Mucosa of gallbladder (tissue), 1 donor: ENCODE results near the gene PRKX. TPM values are rescaled to one million over a fixed set of nuclear protein-coding genes. Genes with fewer than 3 reads are reported as not detected.
"Not testable (repeated sequence)": the region's sequence is repeated elsewhere in the genome, so short reads cannot be mapped to it uniquely, and the experiment has no call there.

Experiments used
- DNase-seq: peaks from one replicate; pipeline ENCODE4 v3.0.0-alpha.2; 2020; ENCODE audit warnings: low spot score
- total RNA-seq: library from RNA; stranded (reverse); gene quantifications from one replicate; pipeline ENCODE4 v1.2.1, GENCODE V29; 2021
- donor health status: DM: no; HTN: no; CAD: no.

The PRKX gene
- 15.2 TPM for total RNA-seq

DNA sequence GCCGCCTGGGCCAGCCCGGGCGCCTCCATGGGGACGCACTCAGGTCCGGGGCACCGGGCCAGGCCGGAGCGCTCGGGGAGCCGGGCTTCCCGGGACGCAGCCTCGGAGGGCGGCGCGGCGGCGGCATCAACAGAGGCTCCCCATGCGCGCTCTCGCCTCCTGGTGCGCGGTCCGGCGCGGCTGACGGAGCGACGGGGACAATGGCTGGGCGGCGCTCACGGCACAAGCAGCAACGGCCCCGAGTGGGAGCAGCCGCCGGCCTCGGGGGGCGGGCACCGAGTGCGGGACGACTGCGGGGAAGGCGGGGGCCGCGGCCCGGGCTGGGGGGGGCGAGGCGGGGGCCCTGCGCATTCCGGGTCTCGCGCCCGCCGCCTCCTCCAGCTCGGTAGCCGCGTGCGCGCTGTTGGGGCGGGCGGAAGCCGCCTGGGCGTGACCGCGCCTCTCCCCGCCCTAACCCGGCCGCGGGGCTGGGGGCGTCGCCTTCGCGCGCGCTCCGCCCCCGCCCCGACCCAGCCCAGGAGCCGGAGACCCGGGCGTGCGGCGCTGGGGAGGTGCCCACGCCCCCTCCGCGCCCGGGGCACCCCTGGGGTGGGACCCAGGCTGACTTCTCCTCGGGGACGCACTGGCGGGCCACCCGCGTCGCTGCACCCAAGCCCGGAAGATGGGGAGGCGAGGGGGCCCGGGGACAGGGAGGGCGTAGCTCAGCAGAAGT lies at the start of gene PRKX:
TSS of gene PRKX (minus strand) at position 425 of the 712 bp plus-strand sequence. CDS start at position 29, 396 bp downstream.
- DNase-seq = peak; percentile 58

DNA sequence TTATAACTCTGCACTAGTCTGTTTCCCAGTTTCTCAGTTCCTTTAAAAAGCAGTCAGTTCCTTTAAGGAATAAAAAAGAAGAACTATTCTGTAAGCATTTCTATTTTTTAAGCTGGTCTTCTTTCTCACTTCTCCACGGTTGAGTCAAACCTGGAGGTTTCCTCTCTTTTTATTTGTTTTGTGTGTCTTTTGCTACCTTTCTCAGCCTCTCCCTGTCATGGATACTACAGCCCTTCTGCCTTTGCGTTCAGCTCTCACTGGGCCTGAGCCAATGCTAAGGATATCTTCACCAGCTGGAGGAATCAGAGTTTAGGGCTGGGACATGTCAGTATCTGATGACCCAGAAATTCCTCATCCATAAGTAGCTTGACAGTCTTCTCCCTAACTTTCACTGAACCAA lies 49.7 kb upstream of the PRKX start:
- DNase-seq = no peak

DNA sequence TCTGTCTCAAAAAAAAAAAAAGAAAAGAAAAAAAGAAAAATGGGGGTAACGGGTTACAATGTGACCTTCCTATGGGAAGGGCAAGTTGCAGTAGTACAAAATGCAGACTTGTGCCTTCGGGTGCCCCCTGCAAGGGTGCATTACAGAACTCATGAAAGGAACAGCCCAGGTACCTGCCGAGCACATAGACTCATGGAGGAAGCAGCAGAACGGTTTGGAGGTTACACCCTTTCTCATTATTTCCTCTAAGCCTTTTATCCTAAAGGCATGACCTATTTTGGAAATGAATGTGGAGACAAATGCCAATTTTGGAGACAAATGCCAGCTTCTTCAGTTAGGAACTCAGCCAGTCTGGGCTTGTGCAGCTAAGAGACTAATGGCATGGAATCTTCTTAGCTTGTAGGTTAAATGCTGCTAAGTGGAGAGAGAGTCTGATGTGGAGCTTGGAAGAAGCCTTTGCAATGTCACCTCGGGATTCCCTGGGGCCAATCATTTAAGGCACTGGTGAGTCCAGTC lies 44.1 kb upstream of the PRKX start:
- no peak for DNase-seq

DNA sequence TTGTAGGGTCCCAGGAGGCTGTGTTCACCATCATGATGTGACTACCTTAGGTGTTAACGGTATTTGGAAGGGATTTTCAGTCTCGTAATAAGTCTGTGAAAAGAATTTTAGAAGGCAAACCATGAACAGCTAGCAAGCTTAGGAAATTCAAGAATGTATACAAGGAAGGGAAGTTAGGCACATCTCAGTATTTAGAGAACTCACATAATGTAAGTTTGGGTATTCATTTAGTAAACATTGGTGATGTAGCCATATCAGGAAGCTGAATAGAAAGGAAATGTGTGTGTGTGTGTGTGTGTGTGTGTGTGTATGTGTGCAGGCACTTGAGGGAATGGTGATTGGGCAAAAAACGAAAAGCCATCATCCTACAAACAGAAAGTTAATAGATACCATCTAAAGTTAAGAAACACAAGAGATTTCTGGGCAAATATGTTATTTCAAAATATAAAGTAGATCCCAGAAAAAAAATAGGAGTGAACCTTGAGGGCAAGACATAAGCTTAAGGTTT lies 34.7 kb upstream of the PRKX start:
- no peak for DNase-seq

DNA sequence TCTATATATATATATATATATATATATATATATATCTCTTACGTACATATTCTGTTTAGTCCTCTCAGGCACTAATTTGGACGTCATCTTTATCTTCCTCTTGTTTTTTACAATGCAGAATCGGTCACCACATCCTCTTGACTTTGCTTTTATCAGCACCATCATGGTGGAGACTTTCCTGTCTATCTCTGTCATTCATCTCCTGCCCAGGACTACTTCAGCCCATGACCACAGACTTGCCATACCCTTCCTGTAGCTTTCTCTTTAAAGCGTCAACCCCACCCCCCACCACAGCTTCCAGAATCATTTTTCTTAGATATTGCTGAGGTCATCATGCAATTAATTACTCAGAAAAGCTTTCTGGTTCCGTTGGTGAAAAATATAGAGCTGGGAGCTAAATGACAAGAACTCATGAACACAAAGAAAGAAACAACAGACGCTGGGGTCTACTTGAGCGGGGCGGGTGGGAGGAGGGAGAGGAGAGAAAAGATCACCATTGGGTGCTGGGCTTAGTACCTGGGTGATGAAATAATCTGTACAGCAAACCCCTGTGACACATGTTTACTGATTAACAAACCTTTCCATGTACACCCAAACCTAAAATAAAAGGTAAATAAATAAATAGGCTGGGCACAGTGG lies 30.5 kb upstream of the PRKX start:
- peak; percentile 20 for DNase-seq

DNA sequence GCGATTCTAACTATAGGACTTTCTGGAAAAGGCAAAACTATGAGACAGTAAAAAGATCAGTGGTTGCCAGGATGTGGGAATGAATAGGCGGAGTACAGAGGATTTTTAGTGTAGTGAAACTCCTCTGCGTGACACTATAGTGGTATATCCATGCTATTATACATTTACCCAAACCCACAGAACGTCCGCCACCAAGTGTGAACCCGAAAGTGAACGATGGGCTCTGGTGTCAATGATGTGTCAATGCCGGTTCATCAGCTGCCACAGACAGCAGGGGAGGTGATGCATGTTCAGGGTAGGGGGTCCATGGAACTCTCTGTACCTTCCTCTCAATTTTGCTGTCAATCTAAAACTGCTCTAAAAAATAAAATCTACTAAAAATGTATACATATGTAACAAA lies 27.5 kb upstream of the PRKX start:
- not testable (repeated sequence) for DNase-seq

DNA sequence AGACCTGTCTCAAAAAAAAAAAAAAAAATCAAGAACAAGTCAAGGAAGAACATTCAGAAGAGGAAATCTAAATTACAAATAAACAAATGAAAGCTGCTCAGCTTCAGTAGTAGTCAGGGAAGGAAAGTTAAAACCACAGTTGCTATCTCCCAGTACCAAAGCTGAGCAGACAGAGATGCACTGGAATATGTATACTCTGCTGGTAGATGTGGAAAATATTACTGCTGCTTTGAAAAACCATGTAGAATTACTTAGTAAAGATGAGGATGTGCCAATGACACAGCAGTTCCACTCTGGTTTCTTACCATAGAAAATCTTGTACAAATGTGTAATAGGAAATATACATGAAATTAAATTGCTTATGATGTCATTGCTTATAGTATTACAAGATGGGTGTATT lies 25.1 kb upstream of the PRKX start:
- no peak for DNase-seq

DNA sequence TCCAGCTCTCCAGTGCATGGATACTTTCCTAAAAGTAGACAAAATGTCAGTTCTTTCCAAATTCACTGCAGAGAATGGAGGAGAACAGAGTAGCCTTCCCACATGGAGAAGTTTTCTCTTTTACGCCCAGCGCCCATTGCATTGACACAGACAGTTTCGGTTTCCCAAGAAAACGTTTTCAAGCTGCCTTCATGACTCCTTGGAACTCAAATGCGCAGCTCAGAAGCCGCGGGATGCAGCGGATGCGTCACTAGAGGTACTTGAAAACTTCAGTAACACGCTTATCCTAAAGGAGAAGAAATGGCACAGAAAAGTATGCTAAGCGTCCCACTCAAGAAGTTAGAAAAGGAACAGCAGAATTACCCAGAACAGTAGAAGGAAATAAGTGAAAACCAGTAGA lies 23.1 kb upstream of the PRKX start:
- DNase-seq = not testable (repeated sequence)

DNA sequence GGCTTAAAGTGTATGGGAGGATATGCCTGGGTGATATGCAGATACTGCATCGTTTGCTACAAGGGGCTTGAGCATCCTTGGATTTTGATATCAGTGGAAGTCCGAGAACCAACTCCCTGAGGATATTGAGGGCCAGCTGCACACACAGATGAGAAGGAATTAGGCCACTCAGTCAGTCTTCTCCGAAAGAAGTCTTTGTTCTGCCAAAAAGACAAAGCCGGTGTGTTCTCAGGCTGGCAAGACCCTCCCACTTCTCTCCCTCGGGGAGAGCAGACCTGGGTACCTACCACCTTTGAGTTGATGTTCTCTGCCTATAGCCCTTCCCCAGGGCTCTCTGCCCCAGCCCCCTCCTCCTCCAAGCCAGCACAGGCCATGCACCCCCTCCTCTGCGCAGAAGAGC lies 22.4 kb upstream of the PRKX start:
- not testable (repeated sequence) for DNase-seq

DNA sequence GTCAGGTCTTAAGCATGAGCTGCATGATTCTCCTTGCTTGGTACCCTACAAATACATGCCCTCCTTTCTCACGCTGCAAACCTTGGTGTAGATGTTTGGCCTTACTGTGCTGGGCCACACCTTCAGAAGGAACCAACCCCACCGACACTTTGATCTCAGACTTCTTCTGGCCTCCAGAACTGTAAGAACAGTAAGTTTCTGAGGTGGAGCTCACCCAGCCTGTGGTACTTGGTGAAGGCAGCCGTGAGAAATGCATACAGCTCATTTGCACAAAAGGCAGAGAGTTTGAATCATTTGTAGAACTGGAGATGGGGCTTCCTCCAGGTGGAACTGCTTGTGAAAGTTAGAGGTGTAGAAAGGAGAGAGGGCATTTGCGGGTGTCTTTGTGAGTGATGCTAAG lies 21.0 kb upstream of the PRKX start:
- not testable (repeated sequence) for DNase-seq

DNA sequence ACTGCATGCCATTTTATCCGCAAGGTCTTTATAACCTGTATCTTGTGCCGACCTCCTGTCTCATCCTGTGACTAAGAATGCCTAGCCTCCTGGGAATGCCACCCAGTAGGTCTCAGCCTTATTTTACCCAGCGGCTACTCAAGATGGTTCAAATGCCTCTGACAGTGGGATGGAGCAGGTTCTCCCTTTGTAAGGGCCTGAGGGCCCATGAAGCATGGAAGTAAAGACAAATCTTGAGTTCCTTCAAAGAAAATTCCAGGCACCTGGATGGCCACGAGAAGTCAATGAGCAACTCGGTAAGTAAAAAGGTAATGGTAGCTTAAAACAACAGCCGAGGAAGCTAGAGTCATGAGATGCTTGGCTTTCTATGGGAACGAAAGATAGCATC lies 19.6 kb upstream of the PRKX start:
- no peak for DNase-seq

DNA sequence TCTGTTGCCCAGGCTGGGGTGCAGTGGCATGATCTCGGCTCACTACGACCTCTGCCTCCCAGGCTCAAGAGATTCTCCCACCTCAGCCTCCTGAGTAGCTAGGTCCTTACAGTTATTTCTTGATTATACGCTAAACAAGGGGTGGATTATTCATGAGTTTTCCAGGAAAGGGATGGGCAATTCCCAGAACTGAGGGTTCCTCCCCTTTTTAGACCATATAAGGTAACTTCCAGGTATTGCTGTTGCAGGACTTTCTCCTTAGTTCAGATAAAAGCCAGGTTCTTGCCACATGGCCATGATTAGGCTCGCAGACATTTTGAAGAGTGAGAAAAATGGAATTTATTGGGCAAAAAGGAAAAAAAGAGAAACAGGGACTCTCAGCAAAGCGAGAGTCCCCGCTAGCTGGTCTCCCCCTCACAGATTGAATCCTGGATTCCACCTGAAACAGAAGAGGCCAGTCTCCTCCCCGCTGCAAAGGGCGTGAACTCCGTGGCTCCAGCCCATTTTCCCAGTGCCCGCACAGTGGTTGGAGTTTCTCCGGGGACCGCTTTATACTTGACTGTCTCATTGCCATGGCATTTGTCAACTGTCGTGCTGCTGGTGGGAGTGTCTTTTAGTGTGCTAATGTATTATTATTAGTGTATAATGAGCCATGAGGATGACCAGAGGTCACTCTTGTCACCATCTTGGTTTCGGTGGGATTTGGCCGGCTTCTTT lies 19.0 kb upstream of the PRKX start:
- not testable (repeated sequence) for DNase-seq

DNA sequence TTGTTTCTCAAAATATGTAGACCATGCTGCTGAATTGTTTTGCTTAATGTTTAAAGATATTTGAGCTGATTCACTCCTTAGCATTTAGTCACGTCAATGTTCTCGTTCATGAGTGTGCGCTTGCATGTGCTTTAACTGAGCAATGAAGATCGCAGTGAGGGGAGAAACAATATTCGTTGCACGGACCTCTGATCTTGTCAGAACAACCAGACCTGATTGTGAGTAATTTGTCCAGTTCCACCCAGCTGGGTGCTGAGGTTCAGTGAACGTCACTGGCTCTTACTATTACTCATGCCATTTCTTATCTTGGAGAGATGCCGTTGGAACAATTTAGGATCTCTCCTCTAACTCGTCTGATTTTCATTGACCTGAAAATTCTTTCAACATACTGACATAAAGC lies 15.0 kb upstream of the PRKX start:
- DNase-seq = no peak

DNA sequence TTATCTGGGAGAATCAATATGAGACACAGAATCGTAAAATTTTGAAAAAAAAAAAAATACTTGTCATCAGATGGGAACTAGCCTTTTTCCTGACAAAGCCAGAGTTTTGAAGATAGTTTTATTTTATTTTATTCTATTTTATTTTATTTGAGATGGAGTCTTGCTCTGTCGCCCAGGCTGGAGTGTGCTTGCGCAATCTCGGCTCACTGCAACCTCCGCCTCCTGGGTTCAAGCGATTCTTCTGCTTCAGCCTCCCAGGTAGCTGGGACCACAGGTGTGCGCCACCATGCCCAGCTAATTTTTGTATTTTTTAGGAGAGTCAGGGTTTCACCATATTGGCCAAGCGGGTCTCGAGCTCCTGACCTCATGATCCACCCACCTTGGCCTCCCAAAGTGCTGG lies 10.0 kb upstream of the PRKX start:
- not testable (repeated sequence) for DNase-seq

DNA sequence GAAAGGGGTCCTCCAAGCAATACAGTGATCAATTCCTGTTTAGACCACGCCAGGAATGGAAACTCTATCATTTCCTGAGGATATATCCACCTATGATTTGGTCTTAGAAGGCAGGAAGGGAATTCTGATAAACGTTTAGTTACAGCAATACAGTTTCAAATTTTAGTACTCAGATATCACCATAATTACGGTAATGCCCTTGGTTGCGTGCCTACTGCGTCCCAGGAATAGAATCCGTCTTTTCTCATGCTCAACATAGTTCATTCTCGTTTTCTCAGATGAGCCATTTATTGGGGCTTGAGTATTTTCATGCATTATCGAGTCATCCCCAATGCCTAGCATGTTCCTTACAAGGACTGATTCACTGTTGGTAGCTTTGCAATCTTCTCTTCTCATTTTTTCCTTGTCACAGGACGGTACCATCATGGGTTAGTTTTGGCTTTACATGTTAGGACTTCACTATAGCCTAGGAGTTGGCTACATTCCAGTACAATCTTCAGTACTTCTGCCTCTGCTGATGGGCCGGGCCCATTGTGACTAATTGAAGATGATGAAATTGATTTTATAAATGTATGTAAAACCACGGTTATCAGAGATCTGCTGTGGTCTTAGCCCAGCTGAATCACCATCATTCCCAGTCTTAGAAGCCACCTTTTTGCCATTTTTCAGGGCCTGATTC lies 4.4 kb upstream of the PRKX start:
- DNase-seq = no peak

DNA sequence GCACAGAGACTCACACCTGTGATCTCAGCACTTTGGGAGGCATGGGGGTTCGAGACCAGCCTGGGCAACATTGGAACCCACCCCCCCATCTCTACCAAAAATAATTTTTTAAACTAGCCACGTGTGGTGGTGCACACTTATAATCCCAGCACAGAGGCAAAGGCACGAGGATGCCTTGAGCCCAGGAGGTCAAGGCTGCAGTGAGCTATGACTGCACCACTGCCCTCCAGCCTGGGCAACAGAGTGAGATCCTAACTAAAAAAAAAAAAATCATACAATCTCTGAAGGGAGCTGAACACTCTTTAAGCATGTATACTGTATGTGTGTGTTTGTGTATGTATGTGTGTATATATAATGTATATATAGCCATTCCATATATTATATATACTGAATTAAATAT lies 2.5 kb upstream of the PRKX start:
- DNase-seq = no peak

DNA sequence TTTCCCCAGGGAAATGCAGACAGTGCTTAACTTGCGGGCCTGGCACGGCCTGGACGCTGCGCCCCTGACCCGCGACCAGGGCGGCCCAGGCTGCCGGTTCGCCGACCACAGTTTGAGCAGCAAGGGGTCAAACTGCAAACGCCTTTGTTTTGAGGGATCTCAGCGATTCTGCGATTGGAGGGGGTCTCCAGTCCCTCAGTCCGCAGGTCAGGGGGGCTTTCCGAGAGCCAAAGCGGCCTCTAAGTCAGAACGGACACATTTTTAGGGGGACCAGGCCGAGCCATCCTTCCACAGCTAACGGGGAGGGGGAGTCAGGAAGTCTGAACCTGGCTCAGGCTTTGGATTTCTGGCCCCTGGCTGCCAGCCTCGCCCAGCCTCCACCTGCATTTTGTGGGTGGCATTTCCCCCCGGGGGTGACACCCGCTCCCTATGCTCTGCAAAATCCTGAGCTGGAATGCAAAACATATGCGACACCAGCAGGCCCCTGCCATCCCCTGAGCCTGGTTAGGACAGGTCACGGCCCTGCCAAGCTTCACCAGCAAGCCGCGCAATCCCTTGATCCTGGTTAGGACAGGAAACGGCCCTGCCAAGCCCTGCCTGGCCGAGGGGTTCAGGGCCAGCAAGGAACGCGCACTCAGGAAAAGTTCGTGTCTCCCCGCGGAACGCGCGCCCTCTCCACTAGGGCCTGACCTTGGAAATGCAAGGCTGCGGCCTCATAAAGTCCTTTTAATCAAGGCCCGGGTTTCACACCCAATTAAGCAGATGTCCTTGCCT lies 1.4 kb upstream of the PRKX start:
- DNase-seq = not testable (repeated sequence)

DNA sequence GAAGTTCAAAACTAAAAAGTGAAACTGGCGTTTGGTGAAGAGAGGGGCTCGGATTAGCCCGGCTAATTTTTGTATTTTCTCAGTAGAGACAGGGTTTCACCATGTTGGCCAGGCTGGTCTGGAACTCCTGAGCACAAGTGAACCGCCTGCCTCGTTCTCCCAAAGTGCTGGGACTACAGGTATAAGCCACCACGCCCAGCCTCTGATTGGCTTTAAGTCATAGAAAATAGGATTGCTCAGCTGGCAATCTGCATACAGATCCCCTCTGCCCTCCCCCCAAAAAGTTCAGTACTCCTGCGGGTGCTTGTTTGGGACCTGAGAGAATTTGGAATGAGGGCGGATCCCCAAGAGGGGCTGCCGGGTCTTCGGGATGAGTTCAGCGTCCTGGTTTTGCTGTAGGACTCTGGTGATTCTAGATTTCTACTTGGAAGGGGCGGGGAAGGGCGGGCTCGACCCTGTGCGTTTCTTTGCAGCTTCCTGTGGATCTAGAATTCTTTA lies 537 bp upstream of the PRKX start:
- DNase-seq = no peak

DNA sequence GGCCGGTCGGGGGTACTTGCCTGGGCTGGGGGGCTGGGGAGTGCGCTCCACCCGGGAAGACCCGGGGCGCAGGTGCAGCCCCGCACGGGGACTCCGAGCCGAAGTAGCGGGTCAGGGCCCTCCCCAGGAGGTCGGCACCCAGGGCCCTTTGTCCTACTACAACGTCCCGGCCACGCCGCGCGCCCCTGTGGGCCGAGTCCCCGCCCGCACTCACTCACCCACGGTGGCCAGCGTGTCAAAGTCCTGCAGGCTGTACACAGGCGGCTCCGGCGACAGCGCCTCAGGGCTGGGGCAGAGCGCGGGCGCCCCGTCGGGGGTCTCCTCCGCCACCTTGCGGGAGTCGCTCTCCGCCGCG lies 602 bp downstream of the PRKX start:
- no peak for DNase-seq

DNA sequence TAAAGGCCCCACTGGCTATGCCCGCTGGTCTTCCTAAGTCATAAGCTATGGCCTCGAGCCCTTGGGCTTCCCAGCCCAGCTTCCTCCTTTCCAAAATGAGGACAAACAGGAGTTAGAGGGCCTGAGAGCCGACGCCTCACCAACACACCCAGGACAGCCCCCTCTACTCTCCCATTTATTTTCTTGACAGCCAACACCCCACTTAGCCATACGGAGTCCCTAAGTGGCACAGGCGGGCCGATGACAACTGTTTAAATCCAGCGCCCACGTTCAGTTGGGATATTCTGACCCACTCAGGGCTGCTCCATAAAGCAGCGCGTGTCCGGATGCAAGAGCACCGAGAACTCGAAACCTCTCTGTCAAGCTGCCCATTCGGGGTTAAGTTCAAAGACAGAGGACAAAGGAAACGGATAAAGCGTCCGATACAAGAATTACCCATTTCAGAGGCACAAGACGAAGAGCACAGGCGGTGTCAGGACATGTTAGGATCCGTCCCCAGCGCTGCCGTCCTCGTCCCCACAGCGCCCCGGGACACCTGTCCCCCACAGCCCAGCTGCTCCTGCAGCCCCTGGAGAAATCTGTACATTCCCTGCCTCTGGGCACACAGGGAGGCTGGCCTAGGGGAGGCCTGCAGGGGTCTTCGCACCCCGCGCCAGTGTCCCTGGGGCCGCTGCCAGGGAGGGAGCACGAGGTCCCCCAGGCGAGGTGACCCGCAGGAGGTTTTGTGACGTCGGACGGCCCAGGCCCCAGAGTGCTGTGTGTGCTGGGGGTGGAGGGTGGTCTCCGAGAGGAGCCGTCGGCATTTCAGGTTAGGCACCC lies 1.2 kb downstream of the PRKX start:
- no peak for DNase-seq
